Hindlimb muscle (tissue), 1 donor: ENCODE results near the gene ZC3H4. TPM values are rescaled to one million over a fixed set of nuclear protein-coding genes. Genes with fewer than 3 reads are reported as not detected.

Experiments used
- DNase-seq: peaks from one replicate; pipeline ENCODE4 v3.0.0-alpha.2; 2013
- polyA plus RNA-seq: library from polyadenylated mRNA; unstranded; fragments of 120-200 nt; gene quantifications from one replicate; pipeline ENCODE4 v1.2.1, GENCODE V29; 2013; ENCODE audit not compliant: insufficient read length

ZC3H4 gene
- polyA plus RNA-seq, 1 donor = 30.4 TPM

DNA sequence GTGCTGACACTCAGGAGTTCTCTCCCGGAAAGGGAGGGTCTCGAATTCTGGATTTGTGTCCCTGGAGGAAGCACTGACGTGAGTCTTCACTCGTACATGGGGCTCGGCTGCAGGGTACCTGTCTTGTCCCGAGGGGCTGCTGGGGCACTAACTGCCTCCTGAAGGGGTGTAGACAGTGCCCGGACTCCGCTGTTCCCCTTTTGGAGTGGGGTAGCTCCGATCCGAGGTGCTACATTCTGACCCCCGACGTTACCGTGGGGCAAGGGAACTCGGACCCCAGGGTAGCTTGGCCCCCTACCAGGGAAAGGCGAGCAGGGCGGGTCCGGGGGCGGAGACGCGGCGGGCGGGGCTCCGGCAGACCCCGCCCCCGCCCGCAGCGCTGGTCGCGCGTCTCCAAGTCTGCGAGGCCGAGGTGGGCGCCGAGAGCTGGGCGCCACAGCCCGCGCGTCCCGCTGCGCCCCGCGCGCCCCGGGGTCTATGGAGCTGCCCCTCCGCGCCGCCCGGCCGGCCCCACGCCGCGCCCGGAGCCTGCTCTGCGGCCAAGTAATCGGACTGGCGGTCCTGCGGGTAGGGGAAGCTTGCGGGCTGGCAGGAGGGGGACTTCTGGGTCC lies 94.0 kb downstream of the ZC3H4 start, which contains the start of gene NPAS1:
Gene NPAS1, plus strand, starts transcription at position 407 of the 611 bp plus-strand sequence. CDS start 1,211 bp downstream, outside the sequence.
- DNase-seq = no peak

DNA sequence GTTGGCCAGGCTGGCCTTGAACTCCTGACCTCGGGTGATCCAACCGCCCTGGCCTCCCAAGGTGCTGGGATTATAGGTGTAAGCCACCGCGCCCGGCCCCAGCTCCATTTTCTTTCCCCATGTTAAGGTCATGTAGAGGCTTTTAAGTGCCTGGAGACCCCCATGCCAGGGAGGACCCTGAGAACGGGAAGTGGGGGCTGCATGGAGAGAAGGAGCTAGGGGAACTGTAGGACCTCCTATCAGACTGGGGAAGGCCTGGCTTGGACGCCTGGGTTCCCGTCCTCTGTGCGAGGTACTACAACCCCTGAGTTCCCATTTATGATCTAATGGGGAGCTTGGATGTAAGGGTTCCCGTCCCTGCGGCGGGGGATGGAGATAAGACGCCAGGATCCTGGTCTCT lies 94.7 kb downstream of the ZC3H4 start:
- DNase-seq = no peak

Other genes with a start within 250 kb of the ZC3H4 start
- gene NPAS1, start 93.9 kb downstream of the ZC3H4 start, polyA plus RNA-seq = 7.0 TPM
- 11.6 TPM for gene TMEM160, start 65.2 kb downstream of the ZC3H4 start, polyA plus RNA-seq
- 77.9 TPM for gene SAE1, start 17.1 kb upstream of the ZC3H4 start, polyA plus RNA-seq
- 5.0 TPM for gene BBC3, start 117.4 kb upstream of the ZC3H4 start, polyA plus RNA-seq
- 26.4 TPM for gene CCDC9, start 142.7 kb upstream of the ZC3H4 start, polyA plus RNA-seq
- 13.9 TPM for gene INAFM1, start 161.1 kb upstream of the ZC3H4 start, polyA plus RNA-seq
- gene C5AR1, start 196.1 kb upstream of the ZC3H4 start, polyA plus RNA-seq = 2.9 TPM
- 0.57 TPM for gene C5AR2, start 218.4 kb upstream of the ZC3H4 start, polyA plus RNA-seq
- gene DHX34, start 235.5 kb upstream of the ZC3H4 start, polyA plus RNA-seq = 14.1 TPM